Adrenal gland (tissue), 5 donors: ENCODE measurements around the gene NME5.

Experiments
- POLR2A ChIP-seq, 2 donors: fragments of 450-650 bp; IDR thresholded peaks; one replicate each; pipeline ENCODE4 v1.6.1; 2017; ENCODE audit warnings: antibody characterized with exemption in 2 of 2, mild to moderate bottlenecking in 2 of 2, moderate library complexity in 1 of 2
- TF ChIP-seq, protein P1 (sequence below), 6 experiments: fragments of 450-650 bp in 4 of 6; fragments of 200-600 bp in 2 of 6; sonication (generic) in 1 of 6; IDR thresholded peaks; 1 replicate in 5 of 6; 2 replicates in 1 of 6; pipeline versions ENCODE4 v1.5.1 to v1.8.0; 2016 to 2021; ENCODE audit warnings: antibody characterized with exemption in 6 of 6, mild to moderate bottlenecking in 2 of 6, moderate library complexity in 1 of 6
- donor health status: DM: no; HTN: no; CAD: no.

DNA sequence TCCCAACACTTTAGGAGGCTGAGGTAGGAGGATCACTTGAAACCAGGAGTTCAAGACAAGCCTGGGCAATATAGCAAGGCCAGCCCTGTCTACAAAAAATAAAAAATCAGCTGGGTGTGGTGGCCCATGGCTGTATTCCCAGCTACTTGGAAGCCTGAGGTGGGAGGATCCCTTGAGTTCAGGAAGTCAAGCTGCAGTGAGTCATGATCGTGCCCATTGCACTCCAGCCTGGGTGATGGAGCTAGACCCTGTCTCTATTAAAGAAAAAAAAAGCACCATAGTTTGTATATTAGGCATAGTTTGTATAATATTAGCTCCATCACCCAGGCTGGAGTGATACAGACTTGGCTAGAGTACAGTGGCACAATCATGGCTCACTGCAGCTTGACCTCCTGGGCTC is 9.6 kb upstream of the NME5 start:
- TF ChIP-seq, protein P1, sequence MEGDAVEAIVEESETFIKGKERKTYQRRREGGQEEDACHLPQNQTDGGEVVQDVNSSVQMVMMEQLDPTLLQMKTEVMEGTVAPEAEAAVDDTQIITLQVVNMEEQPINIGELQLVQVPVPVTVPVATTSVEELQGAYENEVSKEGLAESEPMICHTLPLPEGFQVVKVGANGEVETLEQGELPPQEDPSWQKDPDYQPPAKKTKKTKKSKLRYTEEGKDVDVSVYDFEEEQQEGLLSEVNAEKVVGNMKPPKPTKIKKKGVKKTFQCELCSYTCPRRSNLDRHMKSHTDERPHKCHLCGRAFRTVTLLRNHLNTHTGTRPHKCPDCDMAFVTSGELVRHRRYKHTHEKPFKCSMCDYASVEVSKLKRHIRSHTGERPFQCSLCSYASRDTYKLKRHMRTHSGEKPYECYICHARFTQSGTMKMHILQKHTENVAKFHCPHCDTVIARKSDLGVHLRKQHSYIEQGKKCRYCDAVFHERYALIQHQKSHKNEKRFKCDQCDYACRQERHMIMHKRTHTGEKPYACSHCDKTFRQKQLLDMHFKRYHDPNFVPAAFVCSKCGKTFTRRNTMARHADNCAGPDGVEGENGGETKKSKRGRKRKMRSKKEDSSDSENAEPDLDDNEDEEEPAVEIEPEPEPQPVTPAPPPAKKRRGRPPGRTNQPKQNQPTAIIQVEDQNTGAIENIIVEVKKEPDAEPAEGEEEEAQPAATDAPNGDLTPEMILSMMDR (IDR thresholded peaks at IDR 0.05) = no peak
- TF ChIP-seq POLR2A (IDR thresholded peaks at IDR 0.05) = no peak
